ENCODE measurements around the gene GPR4. TPM values are rescaled to one million over a fixed set of nuclear protein-coding genes. Genes with fewer than 3 reads are reported as not detected.

The GPR4 gene
- total RNA-seq, 3 donors from 2014 or later = 0.84 to 1.0 (median 1.0) TPM

DNA sequence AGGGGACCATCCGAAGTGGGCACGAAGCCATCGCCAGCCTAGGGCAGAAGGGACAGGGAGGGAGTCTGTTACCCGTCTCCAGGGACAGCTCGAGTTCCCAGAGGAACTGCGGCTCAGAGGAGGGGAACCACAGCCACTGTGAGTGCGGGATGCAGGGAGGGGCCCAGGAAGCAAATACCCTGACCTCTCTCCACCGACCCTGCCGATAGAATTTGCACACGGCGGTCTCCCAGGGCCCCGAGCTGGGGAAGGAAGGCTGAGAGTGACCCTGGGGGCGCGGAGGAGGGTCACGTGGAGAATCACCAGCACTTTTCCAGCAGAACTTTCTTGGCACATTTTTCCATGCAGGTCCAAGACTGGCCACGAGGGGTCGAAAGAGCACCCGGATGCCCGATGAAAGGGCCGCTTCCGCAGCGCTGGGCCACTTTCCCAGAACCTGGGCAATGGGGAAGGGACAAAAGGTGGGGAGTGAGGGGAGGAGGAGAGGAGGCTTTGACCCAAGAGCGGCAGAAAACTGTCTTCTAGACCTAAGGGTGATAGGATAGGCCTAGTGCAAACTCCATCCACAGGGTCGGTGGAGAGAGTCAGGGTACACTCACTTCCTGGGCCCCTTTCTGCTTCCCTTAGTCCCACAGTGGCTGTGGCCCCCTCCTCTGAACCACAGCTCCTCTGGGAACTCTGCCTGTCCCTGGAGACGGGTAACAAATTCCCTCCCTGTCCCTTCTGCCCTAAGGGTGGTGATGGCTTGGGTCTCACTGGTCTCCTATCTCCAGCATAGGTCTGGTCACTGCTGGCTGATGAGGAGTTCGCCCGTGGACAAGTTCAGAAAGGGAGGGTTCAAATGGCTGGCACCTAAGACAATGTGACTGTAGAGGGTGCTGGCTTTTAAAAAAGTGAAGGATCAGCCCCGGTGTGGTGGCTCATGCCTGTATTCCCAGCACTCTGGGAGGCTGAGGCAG is 5.3 kb upstream of the GPR4 start:
- TF ChIP-seq CTCF (IDR thresholded peaks at IDR 0.05) = peak; percentile 80
- Histone ChIP-seq H3K9me3 (no peaks in the 10 kb centered on the region), H3K36me3 (ENCODE audit: low read depth) (no peaks in the 10 kb centered on the region), H3K4me3 (no peak overlapping the region), H3K4me1 (ENCODE audit: low read depth) (peaks cover 5% of the 10 kb centered on the region)
- peak; percentile 70 to 88 (median 84) for DNase-seq
- intact Hi-C loops (cut with DNase I, micrococcal nuclease) = loop anchor here in 1 of 2 donors (5.0 kb wide), 1 partner anchor 35 kb away; no protein-coding TSS in a partner anchor
- peak; percentile 96 for ATAC-seq

DNA sequence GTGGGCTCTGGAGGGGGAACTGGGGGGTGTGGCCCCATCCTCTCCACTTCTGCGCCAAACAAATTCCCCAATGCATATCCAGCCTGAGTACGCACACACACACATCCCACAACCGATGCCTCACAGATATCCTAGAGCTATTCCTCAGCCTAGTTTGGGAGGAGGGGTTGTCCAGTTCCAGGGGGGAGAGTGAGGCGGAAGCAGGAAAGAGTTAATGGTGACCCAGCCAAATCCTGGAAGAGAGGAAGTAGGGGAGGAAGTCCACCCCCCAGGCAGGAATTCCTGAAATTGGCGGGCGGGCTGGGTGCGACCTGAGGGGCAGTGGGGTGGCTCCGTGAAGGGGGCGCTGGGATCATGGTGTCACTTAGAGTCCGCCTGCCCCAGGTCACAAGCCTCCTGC is 897 bp downstream of the GPR4 start:
- Histone ChIP-seq H3K36me3 (ENCODE audit: low read depth) (no peaks in the 10 kb centered on the region), H3K4me3 (no peak overlapping the region), H3K9me3 (no peaks in the 10 kb centered on the region), H3K4me1 (ENCODE audit: low read depth) (peaks cover 4% of the 10 kb centered on the region)
- intact Hi-C loops (cut with DNase I, micrococcal nuclease) = no loop called here
- DNase-seq (no peak), ATAC-seq (no peak)
- no peak for TF ChIP-seq CTCF (IDR thresholded peaks at IDR 0.05)

DNA sequence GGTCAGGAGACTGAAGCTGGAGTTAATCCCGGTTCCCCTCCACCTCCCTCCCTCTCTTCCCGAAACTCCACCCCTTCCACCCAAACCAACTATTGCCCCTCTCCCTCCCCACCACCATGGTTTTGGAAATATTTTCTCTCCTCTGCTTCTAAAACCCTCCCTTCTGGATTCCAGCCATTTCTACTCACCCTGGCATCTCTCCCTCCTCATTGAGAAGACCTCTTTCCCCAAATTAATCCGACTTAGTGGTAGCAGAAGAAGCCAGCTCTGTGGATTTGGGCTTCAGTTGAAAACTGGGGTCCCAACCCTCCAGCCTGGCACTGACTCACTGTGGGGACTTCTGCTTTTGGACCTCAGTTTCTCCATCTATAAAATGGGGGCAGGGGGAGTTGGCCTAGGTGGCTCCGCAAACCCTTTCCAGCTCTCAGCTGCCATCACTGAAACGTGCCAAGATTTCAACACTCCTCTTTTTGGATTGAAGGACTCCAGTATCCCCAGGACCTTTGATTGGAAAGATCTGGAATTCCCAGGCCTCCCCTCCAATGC is 1.6 kb downstream of the GPR4 start:
- Histone ChIP-seq H3K36me3 (ENCODE audit: low read depth) (no peaks in the 10 kb centered on the region), H3K4me3 (no peak overlapping the region), H3K9me3 (no peaks in the 10 kb centered on the region), H3K4me1 (ENCODE audit: low read depth) (peaks cover 4% of the 10 kb centered on the region)
- intact Hi-C loops (cut with DNase I, micrococcal nuclease) = no loop called here
- ATAC-seq (no peak), DNase-seq (no peak)
- no peak for TF ChIP-seq CTCF (IDR thresholded peaks at IDR 0.05)

DNA sequence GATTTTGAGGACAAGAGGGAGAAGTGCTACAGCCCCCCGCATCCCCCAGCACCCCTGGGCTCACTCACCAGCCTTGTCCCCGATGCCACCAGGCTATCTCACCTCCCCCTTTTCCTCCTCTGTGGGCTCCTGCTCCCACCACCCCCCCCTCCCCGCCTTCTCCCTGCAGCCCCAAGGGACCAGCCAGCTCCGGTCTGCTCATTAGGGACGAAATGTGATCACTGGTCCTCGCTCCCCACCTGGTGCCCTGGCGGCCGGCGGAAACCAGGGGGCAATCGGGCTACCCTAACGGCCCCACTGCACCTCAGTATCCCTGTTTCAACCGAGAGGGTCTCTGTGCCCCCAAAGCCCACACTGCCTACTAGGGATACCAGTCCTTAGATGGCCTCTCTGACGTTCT is 2.7 kb downstream of the GPR4 start:
- DNase-seq = no peak

More for the DNA sequence above, 2.7 kb downstream of the GPR4 start:
- H3K36me3 ChIP-seq (ENCODE audit: low read depth) = no peaks in the 10 kb centered on the region
- no peak for ATAC-seq
- H3K9me3 ChIP-seq = no peaks in the 10 kb centered on the region
- TF ChIP-seq CTCF (IDR thresholded peaks at IDR 0.05) = no peak
- peaks cover 4% of the 10 kb centered on the region for H3K4me1 ChIP-seq (ENCODE audit: low read depth)
- no peak overlapping the region for H3K4me3 ChIP-seq
- intact Hi-C loops (cut with DNase I, micrococcal nuclease) = no loop called here
